Measurements from ENCODE around the gene DACH1. TPM values are rescaled to one million over a fixed set of nuclear protein-coding genes. Genes with fewer than 3 reads are reported as not detected.

Gene DACH1
- total RNA-seq, 1 experiment from 2014 or later: 1.2 TPM

- Histone ChIP-seq H3K36me3 (ENCODE audit: control insufficient read depth, insufficient read depth, low read length) (no peaks in the 10 kb centered on the region), H3K4me3 (ENCODE audit: low read depth, low read length) (no peak overlapping the region), H3K27me3 (replicated peaks; ENCODE audit: control insufficient read depth, insufficient read depth, low read length) (no peaks in the 10 kb centered on the region), H3K9me3 (no peaks in the 10 kb centered on the region), H3K4me1 (no peaks in the 10 kb centered on the region)
- Mint-ChIP-seq H3K36me3 (ENCODE audit: insufficient read depth, unreplicated experiment) (no peaks in the 10 kb centered on the region), H3K4me3 (ENCODE audit: unreplicated experiment) (no peak overlapping the region), H3K27me3 (ENCODE audit: insufficient read depth, unreplicated experiment) (no peaks in the 10 kb centered on the region), H3K4me1 (ENCODE audit: low read depth, unreplicated experiment) (no peaks in the 10 kb centered on the region), H3K9me3 (ENCODE audit: unreplicated experiment) (no peaks in the 10 kb centered on the region), H3K27ac (ENCODE audit: unreplicated experiment) (no peak overlapping the region)
- DNase-seq: no peak
- intact Hi-C loops (cut with micrococcal nuclease; ENCODE audit: unreplicated experiment): no loop called here
- ChIA-PET CTCF (no interaction called here), POLR2A (no interaction called here)
- no TSS peak for BruUV-seq (replicated peaks)
- TF ChIP-seq, protein P1, sequence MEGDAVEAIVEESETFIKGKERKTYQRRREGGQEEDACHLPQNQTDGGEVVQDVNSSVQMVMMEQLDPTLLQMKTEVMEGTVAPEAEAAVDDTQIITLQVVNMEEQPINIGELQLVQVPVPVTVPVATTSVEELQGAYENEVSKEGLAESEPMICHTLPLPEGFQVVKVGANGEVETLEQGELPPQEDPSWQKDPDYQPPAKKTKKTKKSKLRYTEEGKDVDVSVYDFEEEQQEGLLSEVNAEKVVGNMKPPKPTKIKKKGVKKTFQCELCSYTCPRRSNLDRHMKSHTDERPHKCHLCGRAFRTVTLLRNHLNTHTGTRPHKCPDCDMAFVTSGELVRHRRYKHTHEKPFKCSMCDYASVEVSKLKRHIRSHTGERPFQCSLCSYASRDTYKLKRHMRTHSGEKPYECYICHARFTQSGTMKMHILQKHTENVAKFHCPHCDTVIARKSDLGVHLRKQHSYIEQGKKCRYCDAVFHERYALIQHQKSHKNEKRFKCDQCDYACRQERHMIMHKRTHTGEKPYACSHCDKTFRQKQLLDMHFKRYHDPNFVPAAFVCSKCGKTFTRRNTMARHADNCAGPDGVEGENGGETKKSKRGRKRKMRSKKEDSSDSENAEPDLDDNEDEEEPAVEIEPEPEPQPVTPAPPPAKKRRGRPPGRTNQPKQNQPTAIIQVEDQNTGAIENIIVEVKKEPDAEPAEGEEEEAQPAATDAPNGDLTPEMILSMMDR (IDR thresholded peaks at IDR 0.05; ENCODE audit: insufficient read depth in 1 of 2, low read depth in 1 of 2, low read length in 1 of 2, severe bottlenecking in 1 of 2, unreplicated experiment in 1 of 2): no peak
Observed at GRCh38 chr13:71820699-71821098, 46.3 kb downstream of the DACH1 start.

DNA sequence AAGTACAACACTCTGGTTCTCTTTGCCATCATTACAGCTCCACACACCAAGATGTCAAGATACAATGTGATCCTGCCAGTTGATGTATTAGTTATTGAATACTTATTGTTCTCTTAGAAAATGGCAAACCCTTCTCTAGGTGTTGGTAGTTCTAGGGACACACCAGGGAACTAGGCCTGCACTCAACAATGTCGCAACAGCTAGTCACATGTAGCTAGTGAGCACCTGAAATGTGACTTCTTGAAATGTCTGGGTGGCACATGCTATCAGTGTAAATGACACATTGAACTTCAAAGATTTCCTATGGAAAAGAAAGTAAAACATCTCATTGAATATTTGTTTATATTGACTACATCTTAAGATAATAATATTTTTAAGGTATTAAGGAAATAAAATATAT is 49.7 kb downstream of the DACH1 start:
- Mint-ChIP-seq H3K9me3 (ENCODE audit: unreplicated experiment) (no peaks in the 10 kb centered on the region), H3K4me1 (ENCODE audit: low read depth, unreplicated experiment) (no peaks in the 10 kb centered on the region), H3K27ac (ENCODE audit: unreplicated experiment) (no peak overlapping the region), H3K27me3 (ENCODE audit: insufficient read depth, unreplicated experiment) (no peaks in the 10 kb centered on the region), H3K4me3 (ENCODE audit: unreplicated experiment) (no peak overlapping the region), H3K36me3 (ENCODE audit: insufficient read depth, unreplicated experiment) (no peaks in the 10 kb centered on the region)
- H3K4me1 ChIP-seq: no peaks in the 10 kb centered on the region
- ChIA-PET CTCF (no interaction called here), POLR2A (no interaction called here)
- no peak overlapping the region for H3K4me3 ChIP-seq (ENCODE audit: low read depth, low read length)
- H3K36me3 ChIP-seq (ENCODE audit: control insufficient read depth, insufficient read depth, low read length): no peaks in the 10 kb centered on the region
- intact Hi-C loops (cut with micrococcal nuclease; ENCODE audit: unreplicated experiment): no loop called here
- no peak for DNase-seq
- TF ChIP-seq, protein P1 (IDR thresholded peaks at IDR 0.05; ENCODE audit: insufficient read depth in 1 of 2, low read depth in 1 of 2, low read length in 1 of 2, severe bottlenecking in 1 of 2, unreplicated experiment in 1 of 2): no peak
- H3K27me3 ChIP-seq (replicated peaks; ENCODE audit: control insufficient read depth, insufficient read depth, low read length): no peaks in the 10 kb centered on the region
- no TSS peak for BruUV-seq (replicated peaks)
- no peaks in the 10 kb centered on the region for H3K9me3 ChIP-seq

- Histone ChIP-seq H3K9me3 (no peaks in the 10 kb centered on the region), H3K4me1 (no peaks in the 10 kb centered on the region), H3K4me3 (ENCODE audit: low read depth, low read length) (no peak overlapping the region), H3K27me3 (replicated peaks; ENCODE audit: control insufficient read depth, insufficient read depth, low read length) (no peaks in the 10 kb centered on the region), H3K36me3 (ENCODE audit: control insufficient read depth, insufficient read depth, low read length) (no peaks in the 10 kb centered on the region)
- Mint-ChIP-seq H3K36me3 (ENCODE audit: insufficient read depth, unreplicated experiment) (no peaks in the 10 kb centered on the region), H3K4me1 (ENCODE audit: low read depth, unreplicated experiment) (no peaks in the 10 kb centered on the region), H3K27me3 (ENCODE audit: insufficient read depth, unreplicated experiment) (no peaks in the 10 kb centered on the region), H3K9me3 (ENCODE audit: unreplicated experiment) (no peaks in the 10 kb centered on the region), H3K27ac (ENCODE audit: unreplicated experiment) (no peak overlapping the region), H3K4me3 (ENCODE audit: unreplicated experiment) (no peak overlapping the region)
- BruUV-seq (replicated peaks): no TSS peak
- ChIA-PET POLR2A (no interaction called here), CTCF (no interaction called here)
- DNase-seq: no peak
- intact Hi-C loops (cut with micrococcal nuclease; ENCODE audit: unreplicated experiment): no loop called here
- TF ChIP-seq, protein P1 (IDR thresholded peaks at IDR 0.05; ENCODE audit: insufficient read depth in 1 of 2, low read depth in 1 of 2, low read length in 1 of 2, severe bottlenecking in 1 of 2, unreplicated experiment in 1 of 2): no peak
Observed at GRCh38 chr13:71814806-71815360, 52.1 kb downstream of the DACH1 start.

Data from Caco-2 (cell line).